ENCODE results near the gene ADPRM. TPM values are rescaled to one million over a fixed set of nuclear protein-coding genes. Genes with fewer than 3 reads are reported as not detected.

Gene ADPRM
- total RNA-seq, 2 experiments from 2014 or later, result 16.0 to 16.1 TPM

DNA sequence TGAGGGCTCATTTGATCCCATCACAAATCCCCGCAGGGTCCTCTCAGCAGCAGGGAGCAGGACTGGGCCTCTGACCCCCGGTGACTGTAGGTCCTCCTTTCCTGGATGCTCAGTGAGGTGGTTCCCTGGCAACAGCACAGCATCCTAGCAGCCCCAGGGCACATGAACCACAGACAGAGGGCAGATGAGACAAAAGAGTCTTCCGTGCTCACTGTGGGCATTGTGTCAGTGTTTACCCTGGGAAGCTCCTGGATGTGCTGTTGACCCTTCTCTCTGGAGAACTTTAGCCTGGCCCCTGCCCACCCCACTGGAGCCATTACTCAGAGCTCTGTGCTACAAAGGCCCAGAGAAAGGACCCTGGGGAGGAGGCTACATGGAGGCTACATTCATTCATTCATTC is 54.2 kb downstream of the ADPRM start:
- ChIA-PET CTCF (no interaction called here), POLR2A (no interaction called here)
- Mint-ChIP-seq H3K27ac (no peak overlapping the region), H3K4me1 (no peaks in the 10 kb centered on the region), H3K4me3 (no peak overlapping the region), H3K36me3 (ENCODE audit: low read depth) (no peaks in the 10 kb centered on the region), H3K9me3 (no peaks in the 10 kb centered on the region), H3K27me3 (no peaks in the 10 kb centered on the region)
- DNase-seq, result no peak

GRCh38 chr17:10752696-10753095 is 55.3 kb downstream of the ADPRM start:
- ChIA-PET CTCF (no interaction called here), POLR2A (no interaction called here)
- Mint-ChIP-seq H3K4me3 (no peak overlapping the region), H3K27ac (no peak overlapping the region), H3K27me3 (no peaks in the 10 kb centered on the region), H3K9me3 (no peaks in the 10 kb centered on the region), H3K4me1 (no peaks in the 10 kb centered on the region), H3K36me3 (ENCODE audit: low read depth) (no peaks in the 10 kb centered on the region)
- DNase-seq, result no peak

DNA sequence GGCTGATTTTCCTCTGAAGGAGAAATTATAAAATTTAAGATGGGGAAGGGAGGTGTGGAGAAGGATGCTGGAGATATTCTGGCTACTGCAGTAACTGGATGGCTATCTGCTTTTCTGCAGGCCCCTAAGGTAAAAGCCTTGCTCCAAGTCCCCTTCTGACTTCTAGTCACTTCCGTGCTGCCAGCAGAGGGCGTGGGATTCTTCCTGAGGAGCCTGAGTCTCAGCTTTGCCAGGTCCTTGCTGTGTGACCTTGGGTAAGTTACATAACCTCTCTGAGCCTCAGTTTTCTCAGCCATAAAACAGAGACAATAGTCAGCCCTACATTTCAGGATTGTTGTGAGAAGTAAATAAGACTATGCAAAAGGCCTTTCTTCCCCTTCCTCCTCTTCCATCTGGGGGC is 56.7 kb downstream of the ADPRM start:
- Mint-ChIP-seq H3K27me3 (no peaks in the 10 kb centered on the region), H3K36me3 (ENCODE audit: low read depth) (no peaks in the 10 kb centered on the region), H3K27ac (no peak overlapping the region), H3K4me1 (no peaks in the 10 kb centered on the region), H3K4me3 (no peak overlapping the region), H3K9me3 (no peaks in the 10 kb centered on the region)
- ChIA-PET CTCF (no interaction called here), POLR2A (no interaction called here)
- DNase-seq, result peak; percentile 39

DNA sequence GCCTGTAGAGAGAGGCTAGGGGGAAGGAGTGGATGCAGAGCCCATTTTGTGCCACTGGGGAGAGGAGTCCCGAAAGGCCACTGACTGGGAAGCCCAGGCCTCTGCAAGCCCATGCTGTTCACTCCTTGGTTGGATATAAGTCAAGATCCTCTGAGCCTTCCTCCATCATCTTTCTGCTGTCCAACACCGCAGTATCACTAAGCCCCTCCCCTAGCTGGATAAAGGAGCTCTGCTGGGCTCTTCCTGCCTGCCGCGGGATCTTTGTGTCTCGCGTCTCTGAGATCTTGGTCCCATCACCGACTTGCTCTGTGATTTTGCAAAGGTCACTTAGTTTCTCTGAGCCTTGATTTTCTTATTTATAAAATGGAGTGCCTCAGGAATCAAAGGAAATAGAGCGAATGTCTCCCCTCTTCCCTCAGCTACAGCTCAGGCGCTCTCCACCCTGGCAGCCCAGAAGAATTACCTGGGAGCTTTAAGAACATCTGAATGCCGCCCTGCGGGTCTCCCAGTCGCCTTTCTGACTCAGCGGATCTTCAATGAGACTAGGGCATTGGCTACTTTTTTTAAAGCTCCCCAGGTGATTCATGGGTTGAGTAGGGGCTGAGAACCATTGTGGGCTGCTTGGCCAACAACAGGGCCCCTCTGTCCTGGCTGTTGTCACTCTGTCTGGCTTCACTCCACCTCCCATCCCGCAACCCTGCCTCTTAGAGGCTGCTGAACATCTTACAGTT is 57.6 kb downstream of the ADPRM start:
- no peaks in the 10 kb centered on the region for H3K4me1 Mint-ChIP-seq
- no peaks in the 10 kb centered on the region for H3K27me3 Mint-ChIP-seq
- no peak for DNase-seq
- H3K36me3 Mint-ChIP-seq (ENCODE audit: low read depth), result no peaks in the 10 kb centered on the region
- no peaks in the 10 kb centered on the region for H3K9me3 Mint-ChIP-seq
- no peak overlapping the region for H3K27ac Mint-ChIP-seq
- CTCF ChIA-PET, result interaction anchor here (0.8 kb wide), 1 partner anchor 23 kb away, joined by 3 read pairs; no protein-coding TSS in a partner anchor
- POLR2A ChIA-PET, result no interaction called here
- H3K4me3 Mint-ChIP-seq, result no peak overlapping the region

GRCh38 chr17:10755592-10756127 is 58.3 kb downstream of the ADPRM start:
- POLR2A ChIA-PET, result no interaction called here
- no peak for DNase-seq
- H3K27ac Mint-ChIP-seq, result no peak overlapping the region
- no peaks in the 10 kb centered on the region for H3K4me1 Mint-ChIP-seq
- H3K36me3 Mint-ChIP-seq (ENCODE audit: low read depth), result no peaks in the 10 kb centered on the region
- no peaks in the 10 kb centered on the region for H3K9me3 Mint-ChIP-seq
- no peaks in the 10 kb centered on the region for H3K27me3 Mint-ChIP-seq
- CTCF ChIA-PET, result no interaction called here
- no peak overlapping the region for H3K4me3 Mint-ChIP-seq

GRCh38 chr17:10756185-10756584 is 58.8 kb downstream of the ADPRM start:
- Mint-ChIP-seq H3K4me3 (no peak overlapping the region), H3K27me3 (no peaks in the 10 kb centered on the region), H3K27ac (no peak overlapping the region), H3K36me3 (ENCODE audit: low read depth) (no peaks in the 10 kb centered on the region), H3K4me1 (no peaks in the 10 kb centered on the region), H3K9me3 (no peaks in the 10 kb centered on the region)
- POLR2A ChIA-PET, result no interaction called here
- CTCF ChIA-PET, result no interaction called here
- DNase-seq, result no peak

- Mint-ChIP-seq H3K4me1 (no peaks in the 10 kb centered on the region), H3K4me3 (no peak overlapping the region), H3K27me3 (no peaks in the 10 kb centered on the region), H3K36me3 (ENCODE audit: low read depth) (no peaks in the 10 kb centered on the region), H3K9me3 (no peaks in the 10 kb centered on the region), H3K27ac (no peak overlapping the region)
- no peak for DNase-seq
- ChIA-PET POLR2A (no interaction called here), CTCF (no interaction called here)
Measured at GRCh38 chr17:10756619-10757018, 59.2 kb downstream of the ADPRM start.

DNA sequence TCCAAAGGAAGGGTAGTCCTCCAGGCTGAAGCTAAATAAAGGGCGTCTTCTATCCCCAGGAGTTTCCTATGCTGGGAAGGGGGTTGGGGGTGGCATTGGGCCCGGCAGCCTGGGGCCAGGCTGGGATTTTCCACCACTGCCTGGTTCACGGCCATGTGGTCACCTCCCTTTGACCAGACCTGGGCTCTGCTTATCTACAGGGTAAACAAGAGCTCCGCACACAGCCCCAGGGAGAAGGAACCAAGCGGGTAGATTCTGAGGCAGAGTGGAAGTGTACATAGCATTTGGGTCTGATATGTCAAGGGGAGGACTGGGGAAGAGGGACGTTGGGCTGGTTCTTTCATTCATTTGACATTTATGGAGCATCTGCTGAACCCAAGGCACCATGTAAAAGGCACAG is 59.7 kb downstream of the ADPRM start:
- H3K4me3 Mint-ChIP-seq, result no peak overlapping the region
- no peaks in the 10 kb centered on the region for H3K4me1 Mint-ChIP-seq
- POLR2A ChIA-PET, result no interaction called here
- no peaks in the 10 kb centered on the region for H3K36me3 Mint-ChIP-seq (ENCODE audit: low read depth)
- H3K27ac Mint-ChIP-seq, result no peak overlapping the region
- CTCF ChIA-PET, result no interaction called here
- DNase-seq, result no peak
- no peaks in the 10 kb centered on the region for H3K9me3 Mint-ChIP-seq
- no peaks in the 10 kb centered on the region for H3K27me3 Mint-ChIP-seq

- Mint-ChIP-seq H3K36me3 (ENCODE audit: low read depth) (no peaks in the 10 kb centered on the region), H3K9me3 (no peaks in the 10 kb centered on the region), H3K4me3 (no peak overlapping the region), H3K4me1 (no peaks in the 10 kb centered on the region), H3K27ac (no peak overlapping the region), H3K27me3 (no peaks in the 10 kb centered on the region)
- no peak for DNase-seq
- ChIA-PET CTCF (no interaction called here), POLR2A (no interaction called here)
Measured at GRCh38 chr17:10757647-10758046, 60.3 kb downstream of the ADPRM start.

DNA sequence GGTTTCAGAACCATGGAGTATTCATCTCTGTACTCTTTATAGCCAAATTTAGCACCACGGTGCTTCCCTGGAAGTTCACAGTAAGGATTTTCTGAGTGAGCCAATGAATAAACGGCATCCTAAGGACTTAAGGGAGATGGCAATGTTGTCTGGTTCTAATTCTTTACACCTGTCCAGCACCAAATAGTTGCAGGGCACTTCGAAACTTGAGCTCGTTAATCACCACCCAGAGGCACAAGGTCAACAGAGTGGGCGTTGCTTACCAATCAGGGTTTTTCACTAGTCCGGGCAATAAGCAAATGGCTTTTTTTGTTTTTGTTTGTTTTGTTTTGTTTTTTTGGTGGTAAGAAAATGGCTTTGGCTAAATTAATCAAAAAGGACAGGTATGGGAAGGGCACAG is 60.7 kb downstream of the ADPRM start:
- Mint-ChIP-seq H3K4me3 (no peak overlapping the region), H3K27ac (no peak overlapping the region), H3K36me3 (ENCODE audit: low read depth) (no peaks in the 10 kb centered on the region), H3K4me1 (no peaks in the 10 kb centered on the region), H3K9me3 (no peaks in the 10 kb centered on the region), H3K27me3 (no peaks in the 10 kb centered on the region)
- no peak for DNase-seq
- CTCF ChIA-PET, result no interaction called here
- POLR2A ChIA-PET, result no interaction called here

Other genes with a start within 250 kb of the ADPRM start
- gene MYH4, start 228.0 kb upstream of the ADPRM start, total RNA-seq, result not detected
- not detected for gene MYH1, start 179.1 kb upstream of the ADPRM start, total RNA-seq
- not detected for gene MYH2, start 147.9 kb upstream of the ADPRM start, total RNA-seq
- gene MYH3, start 40.3 kb upstream of the ADPRM start, total RNA-seq, result 1 to 10 TPM; 3.9 to 5.5 TPM
- gene SCO1, start 61 bp upstream of the ADPRM start, total RNA-seq, result 10 to 100 TPM; 23.7 to 25.3 TPM
- under 1 TPM; 0.42 to 0.50 TPM for gene TMEM220, start 32.4 kb downstream of the ADPRM start, total RNA-seq
- gene TMEM238L, start 106.5 kb downstream of the ADPRM start, total RNA-seq, result not detected
- gene PIRT, start 140.5 kb downstream of the ADPRM start, total RNA-seq, result not detected

Data from activated CD4-positive, alpha-beta T cell treated with anti-CD3 and anti-CD28 coated beads, Interleukin-2, amount 10 ng/mL, durations not matched to agents 7 days and 5 days (primary cell).